ENCODE results near the gene CD9.

The CD9 gene

GRCh38 chr12:6161124-6161882, 38.9 kb upstream of the CD9 start:
- DNase-seq (ENCODE audit: insufficient read length, low spot score) (no peak), FAIRE-seq (no peak)
- TF ChIP-seq, protein P1, sequence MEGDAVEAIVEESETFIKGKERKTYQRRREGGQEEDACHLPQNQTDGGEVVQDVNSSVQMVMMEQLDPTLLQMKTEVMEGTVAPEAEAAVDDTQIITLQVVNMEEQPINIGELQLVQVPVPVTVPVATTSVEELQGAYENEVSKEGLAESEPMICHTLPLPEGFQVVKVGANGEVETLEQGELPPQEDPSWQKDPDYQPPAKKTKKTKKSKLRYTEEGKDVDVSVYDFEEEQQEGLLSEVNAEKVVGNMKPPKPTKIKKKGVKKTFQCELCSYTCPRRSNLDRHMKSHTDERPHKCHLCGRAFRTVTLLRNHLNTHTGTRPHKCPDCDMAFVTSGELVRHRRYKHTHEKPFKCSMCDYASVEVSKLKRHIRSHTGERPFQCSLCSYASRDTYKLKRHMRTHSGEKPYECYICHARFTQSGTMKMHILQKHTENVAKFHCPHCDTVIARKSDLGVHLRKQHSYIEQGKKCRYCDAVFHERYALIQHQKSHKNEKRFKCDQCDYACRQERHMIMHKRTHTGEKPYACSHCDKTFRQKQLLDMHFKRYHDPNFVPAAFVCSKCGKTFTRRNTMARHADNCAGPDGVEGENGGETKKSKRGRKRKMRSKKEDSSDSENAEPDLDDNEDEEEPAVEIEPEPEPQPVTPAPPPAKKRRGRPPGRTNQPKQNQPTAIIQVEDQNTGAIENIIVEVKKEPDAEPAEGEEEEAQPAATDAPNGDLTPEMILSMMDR (IDR thresholded peaks at IDR 0.05; ENCODE audit: insufficient read depth, missing control alignments) = no peak

DNA sequence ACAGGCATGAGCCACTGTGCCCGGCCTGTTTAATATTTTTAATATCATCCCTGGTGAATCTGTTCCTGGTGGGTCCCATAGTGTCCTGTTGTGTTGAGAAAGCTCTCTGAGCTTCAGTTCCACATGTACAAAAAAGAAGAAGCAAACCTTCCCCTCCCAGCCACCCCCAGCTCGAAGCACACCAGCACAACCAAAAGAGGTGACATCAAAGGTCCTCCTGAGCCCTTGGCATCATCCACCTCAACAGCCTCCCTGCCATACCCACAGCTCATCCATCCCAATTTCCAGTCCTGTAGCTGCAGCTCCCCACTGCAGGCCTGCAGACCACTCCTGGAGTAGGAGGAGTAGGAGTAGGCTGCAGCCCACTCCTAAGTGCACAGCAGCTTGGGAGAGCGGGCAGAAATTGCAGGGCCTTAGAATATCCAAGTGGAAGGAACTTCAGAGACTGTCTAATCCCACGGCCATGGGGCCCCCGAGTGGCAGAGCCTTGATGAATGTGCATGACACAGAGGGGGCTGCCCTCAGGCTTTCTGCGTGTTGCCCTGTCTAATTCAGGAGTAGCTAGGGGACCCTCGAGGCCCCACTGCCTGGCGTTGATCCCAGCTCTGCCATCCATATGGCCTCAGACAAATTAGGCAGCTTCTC, 36.7 kb upstream of the CD9 start:
- FAIRE-seq (no peak), DNase-seq (ENCODE audit: insufficient read length, low spot score) (no peak)
- TF ChIP-seq, protein P1 (IDR thresholded peaks at IDR 0.05; ENCODE audit: insufficient read depth, missing control alignments) = no peak

- DNase-seq (ENCODE audit: insufficient read length, low spot score) = no peak
- TF ChIP-seq, protein P1 (IDR thresholded peaks at IDR 0.05; ENCODE audit: insufficient read depth, missing control alignments) = no peak
- no peak for FAIRE-seq
These were observed 34.8 kb upstream of the CD9 start for GRCh38 chr12:6165395-6165794.

- DNase-seq (ENCODE audit: insufficient read length, low spot score) (no peak), FAIRE-seq (no peak)
These were observed 33.4 kb upstream of the CD9 start for GRCh38 chr12:6166808-6167207.

DNA sequence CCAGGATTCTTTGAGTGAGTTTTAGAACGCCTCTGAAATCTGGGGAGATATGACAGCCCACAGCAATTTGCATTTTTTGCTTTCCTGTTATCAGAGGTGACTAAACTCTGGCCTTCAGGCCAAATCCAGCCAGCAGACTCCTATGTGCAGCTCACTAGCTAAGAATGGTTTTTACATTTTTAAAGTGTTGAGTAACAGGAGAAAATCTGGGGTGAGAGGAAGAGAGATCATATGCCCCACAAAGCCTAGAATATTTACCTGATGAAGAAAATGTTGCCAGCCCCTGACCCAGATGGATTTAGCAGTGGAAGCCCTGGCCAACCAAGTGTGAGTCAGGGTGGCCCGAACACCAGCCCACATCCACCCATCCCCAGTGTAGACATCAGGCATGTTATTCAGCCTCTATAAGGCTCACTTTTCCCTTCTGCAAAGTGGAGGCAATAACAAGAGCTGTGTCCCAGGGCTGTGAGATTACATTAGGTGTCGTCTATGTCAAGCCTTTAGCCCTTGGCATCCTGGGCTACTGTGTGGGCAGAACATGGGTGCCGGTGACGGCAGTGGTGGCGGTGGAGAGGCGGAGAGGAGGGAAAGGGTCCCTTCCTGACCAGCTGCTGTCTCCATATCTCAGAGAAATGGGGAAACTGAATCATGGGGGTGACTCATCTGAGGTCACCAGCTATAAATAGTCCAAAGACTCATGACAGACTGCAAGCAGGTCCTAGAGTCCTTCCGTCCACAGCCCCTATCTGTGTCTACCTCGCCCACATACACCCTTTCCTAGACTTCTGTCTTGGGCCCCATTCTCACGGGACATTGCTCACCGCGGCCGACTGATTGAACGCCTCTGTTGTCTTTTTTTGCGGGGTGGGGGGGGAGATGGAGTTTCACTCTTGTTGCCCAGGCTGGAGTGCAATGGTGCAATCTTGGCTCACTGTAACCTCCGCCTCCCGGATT, 32.6 kb upstream of the CD9 start:
- no peak for FAIRE-seq
- TF ChIP-seq, protein P1 (IDR thresholded peaks at IDR 0.05; ENCODE audit: insufficient read depth, missing control alignments) = no peak
- no peak for DNase-seq (ENCODE audit: insufficient read length, low spot score)

More at GRCh38 chr12:6166808-6167207, 33.4 kb upstream of the CD9 start:
- TF ChIP-seq, protein P1 (IDR thresholded peaks at IDR 0.05; ENCODE audit: insufficient read depth, missing control alignments) = no peak

- TF ChIP-seq, protein P1 (IDR thresholded peaks at IDR 0.05; ENCODE audit: insufficient read depth, missing control alignments) = no peak
- DNase-seq (ENCODE audit: insufficient read length, low spot score) (no peak), FAIRE-seq (no peak)
These were observed 28.7 kb upstream of the CD9 start for GRCh38 chr12:6171409-6172015.

Data from D721Med (cell line).